IMR-90 (cell line): ENCODE results near the gene PDLIM5. TPM values are rescaled to one million over a fixed set of nuclear protein-coding genes. Genes with fewer than 3 reads are reported as not detected.
"Not testable (repeated sequence)": the region's sequence is repeated elsewhere in the genome, so short reads cannot be mapped to it uniquely, and the experiment has no call there.

Source experiments
- ATAC-seq: fragments of 200-7000 bp; cut with Tn5 transposase; 2 replicates; pipeline ENCODE4 v1.9.1; 2020; ENCODE audit warnings: low read depth, mild to moderate bottlenecking, moderate library complexity
- BruUV-seq: library from RNA; stranded (reverse); fragments of 400-500 nt; replicated peaks from 2 replicates; lab custom pipeline; 2021; lab: Mats Ljungman, UMichigan
- CTCF ChIA-PET: fragments of 300-600 bp; formaldehyde crosslinking; extraction: SDS; loops from one replicate; lab custom pipeline; 2021; ENCODE audit warnings: antibody characterized with exemption; lab: Yijun Ruan, JAX
- POLR2A ChIA-PET: fragments of 300-600 bp; sonication (Branson Sonifier 250); formaldehyde crosslinking; loops from one replicate; lab custom pipeline; 2022; ENCODE audit warnings: antibody characterized with exemption; ENCODE audit not compliant: unreplicated experiment; lab: Charles Lee
- DNase-seq: peaks from one replicate; pipeline ENCODE4 v3.0.0; 2013
- H2AFZ ChIP-seq: replicated peaks from 2 replicates; pipeline ENCODE3; 2013; ENCODE audit warnings: low read length, mild to moderate bottlenecking; ENCODE audit not compliant: poor library complexity
- H2AK5ac ChIP-seq: 2 replicates; pipeline ENCODE4 v1.6.1; 2013; ENCODE audit warnings: low read depth, low read length, inconsistent platforms
- H2AK9ac ChIP-seq: replicated peaks from 2 replicates; pipeline ENCODE3; 2013; ENCODE audit warnings: mild to moderate bottlenecking, low read depth, low read length, moderate library complexity; ENCODE audit not compliant: poor library complexity
- H2BK120ac ChIP-seq: 2 replicates; pipeline ENCODE4 v1.6.1; 2013; ENCODE audit warnings: low read depth, low read length, inconsistent platforms
- H2BK15ac ChIP-seq: 3 replicates; pipeline ENCODE4 v1.6.1; 2013; ENCODE audit warnings: low read depth, low read length, inconsistent platforms
- H2BK20ac ChIP-seq: 2 replicates; pipeline ENCODE4 v1.6.1; 2013; ENCODE audit warnings: low read depth, mild to moderate bottlenecking, inconsistent platforms, low read length, moderate library complexity
- H2BK5ac ChIP-seq: 2 replicates; pipeline ENCODE4 v1.6.1; 2013; ENCODE audit warnings: mild to moderate bottlenecking, low read depth, low read length, inconsistent platforms; ENCODE audit not compliant: poor library complexity, severe bottlenecking
- H3K14ac ChIP-seq: replicated peaks from 2 replicates; pipeline ENCODE4 v1.6.1; 2013; ENCODE audit warnings: low read depth, low read length, inconsistent platforms
- H3K18ac ChIP-seq: 2 replicates; pipeline ENCODE4 v1.6.1; 2013; ENCODE audit warnings: low read depth, low read length, control low read depth
- H3K23ac ChIP-seq: 2 replicates; pipeline ENCODE4 v1.6.1; 2013; ENCODE audit warnings: low read depth, low read length, inconsistent platforms
- H3K27ac ChIP-seq: 2 replicates; pipeline ENCODE4 v1.5.1; 2013; ENCODE audit warnings: mild to moderate bottlenecking, control low read depth, low read length; ENCODE audit not compliant: insufficient read depth
- H3K27me3 ChIP-seq: 2 replicates; pipeline ENCODE4 v1.6.1; 2013; ENCODE audit warnings: low read length; ENCODE audit not compliant: control insufficient read depth, insufficient read depth
- H3K36me3 ChIP-seq: 2 replicates; pipeline ENCODE4 v1.6.1; 2013; ENCODE audit warnings: low read length, mixed read lengths; ENCODE audit not compliant: control insufficient read depth, insufficient read depth
- H3K4ac ChIP-seq: 2 replicates; pipeline ENCODE4 v1.6.1; 2013; ENCODE audit warnings: low read depth, low read length, inconsistent platforms
- H3K4me1 ChIP-seq: 2 replicates; pipeline ENCODE4 v1.6.1; 2013; ENCODE audit warnings: low read length, mixed read lengths; ENCODE audit not compliant: control insufficient read depth, insufficient read depth
- H3K4me2 ChIP-seq: 2 replicates; pipeline ENCODE4 v1.6.1; 2013; ENCODE audit warnings: low read depth, mild to moderate bottlenecking, control low read depth, low read length, moderate library complexity
- H3K4me3 ChIP-seq: 2 replicates; pipeline ENCODE4 v1.5.1; 2013; ENCODE audit warnings: low read depth, mild to moderate bottlenecking, control low read depth, low read length, moderate library complexity; ENCODE audit not compliant: insufficient read depth
- H3K56ac ChIP-seq: 2 replicates; pipeline ENCODE4 v1.6.1; 2013; ENCODE audit warnings: low read length, inconsistent platforms; ENCODE audit not compliant: insufficient read depth; ENCODE audit errors: extremely low read depth
- H3K79me1 ChIP-seq, 2 experiments: 2 replicates each; pipeline ENCODE4 v1.6.1; 2013; ENCODE audit warnings: low read length in 2 of 2, inconsistent platforms in 1 of 2, low read depth in 1 of 2
- H3K9ac ChIP-seq: 2 replicates; pipeline ENCODE4 v1.6.1; 2013; ENCODE audit warnings: low read depth, low read length, control low read depth
- H3K9me1 ChIP-seq: 2 replicates; pipeline ENCODE4 v1.6.1; 2013; ENCODE audit warnings: low read length, inconsistent platforms; ENCODE audit not compliant: insufficient read depth
- H3K9me3 ChIP-seq: 2 replicates; pipeline ENCODE4 v1.6.1; 2013; ENCODE audit warnings: low read length; ENCODE audit not compliant: control insufficient read depth, insufficient read depth
- H4K20me1 ChIP-seq: 2 replicates; pipeline ENCODE4 v1.6.1; 2013; ENCODE audit warnings: low read length, inconsistent platforms; ENCODE audit not compliant: insufficient read depth
- H4K5ac ChIP-seq: 2 replicates; pipeline ENCODE4 v1.6.1; 2013; ENCODE audit warnings: mild to moderate bottlenecking, low read depth, low read length, control low read depth
- H4K8ac ChIP-seq, 2 experiments: 2 replicates each; pipeline ENCODE4 v1.6.1; 2013; ENCODE audit warnings: low read depth in 2 of 2, low read length in 2 of 2, control low read depth in 1 of 2, inconsistent platforms in 1 of 2
- H4K91ac ChIP-seq: 2 replicates; pipeline ENCODE4 v1.6.1; 2013; ENCODE audit warnings: low read depth, low read length, inconsistent platforms; ENCODE audit not compliant: insufficient read depth
- WGBS, 2 experiments: methylation state at CpG; one replicate each; pipeline versions ENCODE4 v1.1.5 to v1.1.7; 2013; ENCODE audit warnings: missing lambda C conversion rate in 2 of 2; ENCODE audit not compliant: insufficient read length in 1 of 2; ENCODE audit errors: extremely low coverage in 2 of 2; 5-methylcytosine and 5-hydroxymethylcytosine counted together
- dilution Hi-C: fragments of 300-500 bp; cut with HindIII; formaldehyde crosslinking; loops from one replicate; pipeline ENCODE4 v1.14.3; 2018; ENCODE audit warnings: low sequenced_read_pairs; ENCODE audit not compliant: unreplicated experiment
- in situ Hi-C: fragments of 300-500 bp; cut with MboI; formaldehyde crosslinking; loops from 3 replicates; pipeline ENCODE4 v1.14.3; 2019; ENCODE audit warnings: low sequenced_read_pairs, inconsistent platforms, mixed read lengths
- intact Hi-C: fragments of 100-400 bp; cut with micrococcal nuclease; formaldehyde crosslinking; loops from 2 replicates; pipeline ENCODE4 v1.10.0; 2022
- polyA plus RNA-seq, 3 experiments: library from polyadenylated mRNA; depleted of rRNA; stranded (reverse); fragments of >200 nt; gene quantifications; 2 replicates each; pipeline ENCODE4 v1.2.3, GENCODE V29; 2012; ENCODE audit warnings: low replicate concordance in 1 of 3
- total RNA-seq: library from RNA; depleted of rRNA; stranded (reverse); fragments of >200 nt; gene quantifications from 2 replicates; pipeline ENCODE4 v1.2.3, GENCODE V29; 2012

Gene PDLIM5
- total and polyA plus RNA-seq, 2 of the 4 experiments (the other 2 are of a cell fraction): 96.5 to 188 TPM

GRCh38 chr4:94665021-94665420, 213.3 kb downstream of the PDLIM5 start:
- CTCF ChIA-PET, H2AK5ac ChIP-seq, H3K4me3 ChIP-seq, H3K27ac ChIP-seq, in situ Hi-C loops, H3K36me3 ChIP-seq, H3K14ac ChIP-seq, H3K23ac ChIP-seq, H2BK5ac ChIP-seq, H3K4me1 ChIP-seq, H3K9me1 ChIP-seq, H3K9ac ChIP-seq, H4K91ac ChIP-seq, H3K56ac ChIP-seq, H4K5ac ChIP-seq, DNase-seq, H3K4me2 ChIP-seq, H2BK15ac ChIP-seq, H3K27me3 ChIP-seq, H2BK20ac ChIP-seq, H3K4ac ChIP-seq, POLR2A ChIA-PET, H3K18ac ChIP-seq, H2AFZ ChIP-seq, BruUV-seq, H2AK9ac ChIP-seq, H3K9me3 ChIP-seq, intact Hi-C loops, H4K20me1 ChIP-seq, H2BK120ac ChIP-seq, H4K8ac ChIP-seq, H3K79me1 ChIP-seq, ATAC-seq, dilution Hi-C loops: not testable (repeated sequence)
- no CpG with 5 or more reads among the region's 5 CpGs for WGBS, 2 experiments
